ENCODE measurements around the gene R3HDML. TPM values are rescaled to one million over a fixed set of nuclear protein-coding genes. Genes with fewer than 3 reads are reported as not detected.
A peak's percentile ranks its signal among the peaks of the same experiment; 100 is the strongest.

The R3HDML gene
- total RNA-seq, 1 donor from 2014 or later: not detected

DNA sequence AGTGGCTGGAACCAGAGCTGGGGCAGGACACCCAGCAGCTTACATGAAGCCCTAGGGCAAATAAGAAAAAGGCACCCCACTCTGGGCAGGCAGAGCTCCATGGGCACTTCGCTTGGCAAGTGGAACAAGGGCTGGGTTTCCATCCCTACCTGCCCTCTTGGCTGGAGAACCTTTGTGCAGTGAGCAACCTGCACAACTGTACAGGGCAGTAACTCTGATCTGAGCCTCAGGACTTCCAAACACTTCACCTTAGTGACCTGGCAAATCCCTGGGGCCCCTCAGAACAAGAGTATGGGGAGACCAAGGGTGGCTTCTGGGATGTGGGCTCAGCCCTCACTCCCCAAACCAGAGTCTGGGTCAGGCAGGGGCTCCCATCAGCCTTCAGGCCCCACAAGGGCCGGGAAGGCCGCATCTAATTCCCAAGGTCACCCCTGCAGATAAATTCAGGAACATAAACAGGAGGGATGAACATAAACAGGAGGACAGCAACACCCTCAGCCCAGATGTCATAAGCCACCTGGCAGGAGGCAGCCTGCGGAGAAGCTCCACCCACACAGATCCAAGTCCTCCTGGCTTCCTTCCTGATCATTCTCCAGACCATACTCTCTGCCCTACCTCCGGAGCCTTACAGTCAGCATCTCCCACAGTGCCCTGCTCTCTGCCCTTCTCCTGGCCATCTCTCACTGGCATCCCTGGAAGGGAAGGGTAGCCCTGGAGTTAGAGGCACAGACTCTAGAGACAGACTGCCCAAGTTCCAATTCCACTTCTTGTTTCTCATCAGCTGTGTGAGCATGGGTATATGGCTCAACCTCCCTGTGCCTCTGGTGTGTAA lies 56.1 kb downstream of the R3HDML start:
- DNase-seq (ENCODE audit: extremely low spot score in 2 of 2): no peak
- intact Hi-C loops (cut with DNase I): no loop called here
- TF ChIP-seq, protein P1, sequence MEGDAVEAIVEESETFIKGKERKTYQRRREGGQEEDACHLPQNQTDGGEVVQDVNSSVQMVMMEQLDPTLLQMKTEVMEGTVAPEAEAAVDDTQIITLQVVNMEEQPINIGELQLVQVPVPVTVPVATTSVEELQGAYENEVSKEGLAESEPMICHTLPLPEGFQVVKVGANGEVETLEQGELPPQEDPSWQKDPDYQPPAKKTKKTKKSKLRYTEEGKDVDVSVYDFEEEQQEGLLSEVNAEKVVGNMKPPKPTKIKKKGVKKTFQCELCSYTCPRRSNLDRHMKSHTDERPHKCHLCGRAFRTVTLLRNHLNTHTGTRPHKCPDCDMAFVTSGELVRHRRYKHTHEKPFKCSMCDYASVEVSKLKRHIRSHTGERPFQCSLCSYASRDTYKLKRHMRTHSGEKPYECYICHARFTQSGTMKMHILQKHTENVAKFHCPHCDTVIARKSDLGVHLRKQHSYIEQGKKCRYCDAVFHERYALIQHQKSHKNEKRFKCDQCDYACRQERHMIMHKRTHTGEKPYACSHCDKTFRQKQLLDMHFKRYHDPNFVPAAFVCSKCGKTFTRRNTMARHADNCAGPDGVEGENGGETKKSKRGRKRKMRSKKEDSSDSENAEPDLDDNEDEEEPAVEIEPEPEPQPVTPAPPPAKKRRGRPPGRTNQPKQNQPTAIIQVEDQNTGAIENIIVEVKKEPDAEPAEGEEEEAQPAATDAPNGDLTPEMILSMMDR (IDR thresholded peaks at IDR 0.05): no peak
- no peak for TF ChIP-seq POLR2AphosphoS5 (IDR thresholded peaks at IDR 0.05; ENCODE audit: insufficient read depth in 1 of 2, low read depth in 1 of 2)
- no peak for TF ChIP-seq POLR2A (IDR thresholded peaks at IDR 0.05)

GRCh38 chr20:44393608-44394451 lies 57.0 kb downstream of the R3HDML start:
- H3K36me3 ChIP-seq: no peaks in the 10 kb centered on the region
- no peaks in the 10 kb centered on the region for H3K27me3 ChIP-seq
- DNase-seq (ENCODE audit: extremely low spot score in 2 of 2): no peak
- H3K9me3 ChIP-seq: no peaks in the 10 kb centered on the region
- intact Hi-C loops (cut with DNase I): no loop called here
- H3K27ac ChIP-seq: no peak overlapping the region
- TF ChIP-seq POLR2AphosphoS5 (IDR thresholded peaks at IDR 0.05; ENCODE audit: insufficient read depth in 1 of 2, low read depth in 1 of 2) (no peak), POLR2A (IDR thresholded peaks at IDR 0.05) (no peak)
- TF ChIP-seq, protein P1 (IDR thresholded peaks at IDR 0.05): no peak
- no peak overlapping the region for H3K4me3 ChIP-seq
- peaks cover 2% of the 10 kb centered on the region for H3K4me1 ChIP-seq

More for the DNA sequence above, 56.1 kb downstream of the R3HDML start:
- no peak overlapping the region for H3K4me3 ChIP-seq
- H3K27me3 ChIP-seq: no peaks in the 10 kb centered on the region
- H3K4me1 ChIP-seq: peaks cover 10% of the 10 kb centered on the region
- no peaks in the 10 kb centered on the region for H3K36me3 ChIP-seq
- H3K9me3 ChIP-seq: no peaks in the 10 kb centered on the region
- no peak overlapping the region for H3K27ac ChIP-seq

DNA sequence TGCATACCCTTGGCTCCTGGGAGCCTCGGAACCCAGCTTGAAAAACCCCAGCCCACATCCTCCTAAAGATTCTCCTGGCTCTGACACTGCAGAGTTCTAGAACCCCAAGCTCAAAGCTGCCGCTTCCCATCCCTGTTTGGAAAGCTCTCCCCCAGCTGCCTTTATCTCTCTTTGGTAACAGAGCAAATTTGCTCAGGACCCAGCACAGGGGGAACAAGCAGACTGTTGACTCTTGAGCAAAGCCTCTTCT lies 57.5 kb downstream of the R3HDML start:
- Histone ChIP-seq H3K4me3 (no peak overlapping the region), H3K27me3 (no peaks in the 10 kb centered on the region), H3K27ac (no peak overlapping the region), H3K36me3 (no peaks in the 10 kb centered on the region), H3K9me3 (no peaks in the 10 kb centered on the region), H3K4me1 (no peaks in the 10 kb centered on the region)
- DNase-seq (ENCODE audit: extremely low spot score in 2 of 2): no peak
- intact Hi-C loops (cut with DNase I): no loop called here
- TF ChIP-seq, protein P1 (IDR thresholded peaks at IDR 0.05): no peak
- TF ChIP-seq POLR2A (IDR thresholded peaks at IDR 0.05): no peak
- no peak for TF ChIP-seq POLR2AphosphoS5 (IDR thresholded peaks at IDR 0.05; ENCODE audit: insufficient read depth in 1 of 2, low read depth in 1 of 2)

GRCh38 chr20:44394702-44395460 lies 58.0 kb downstream of the R3HDML start:
- Histone ChIP-seq H3K4me1 (no peaks in the 10 kb centered on the region), H3K27ac (no peak overlapping the region), H3K9me3 (no peaks in the 10 kb centered on the region), H3K36me3 (no peaks in the 10 kb centered on the region), H3K4me3 (no peak overlapping the region), H3K27me3 (no peaks in the 10 kb centered on the region)
- DNase-seq (ENCODE audit: extremely low spot score in 2 of 2): no peak
- intact Hi-C loops (cut with DNase I): no loop called here
- TF ChIP-seq POLR2AphosphoS5 (IDR thresholded peaks at IDR 0.05; ENCODE audit: insufficient read depth in 1 of 2, low read depth in 1 of 2) (peak in 1 of 2 donors; percentile 40), POLR2A (IDR thresholded peaks at IDR 0.05) (no peak)

Measured in vagina (tissue), 2 donors.